Occipital lobe (tissue), 2 donors: Measurements from ENCODE around the gene RSL1D1. TPM values are rescaled to one million over a fixed set of nuclear protein-coding genes. Genes with fewer than 3 reads are reported as not detected.
A peak's percentile ranks its signal among the peaks of the same experiment; 100 is the strongest.

ENCODE experiments used
- DNase-seq: peaks from one replicate; lab custom pipeline; 2025; lab: John Stamatoyannopoulos, UW
- total RNA-seq: library from RNA; depleted of rRNA; stranded (reverse); fragments of >200 nt; gene quantifications from one replicate; pipeline ENCODE4 v1.2.3, GENCODE V29; 2014

The RSL1D1 gene
- 100 TPM for total RNA-seq

GRCh38 chr16:11851294-11852091 is at the start of gene RSL1D1:
Gene RSL1D1, minus strand, starts transcription at chr16:11851542. Its CDS starts 30 bp downstream, at chr16:11851512.
- DNase-seq = peak; percentile 87

- no peak for DNase-seq
These were observed 49.7 kb upstream of the RSL1D1 start for GRCh38 chr16:11901091-11901490.

GRCh38 chr16:11896486-11897176 is 45.3 kb upstream of the RSL1D1 start:
- no peak for DNase-seq

- no peak for DNase-seq
These were observed 42.2 kb upstream of the RSL1D1 start for GRCh38 chr16:11893571-11893970.

- no peak for DNase-seq
These were observed 41.4 kb upstream of the RSL1D1 start for GRCh38 chr16:11892761-11893160.

GRCh38 chr16:11890231-11890965 is 39.1 kb upstream of the RSL1D1 start:
- DNase-seq = no peak

GRCh38 chr16:11886881-11887280 is 35.5 kb upstream of the RSL1D1 start:
- no peak for DNase-seq

GRCh38 chr16:11884035-11884434 is 32.7 kb upstream of the RSL1D1 start:
- no peak for DNase-seq

GRCh38 chr16:11880007-11880406 is 28.7 kb upstream of the RSL1D1 start:
- no peak for DNase-seq

- no peak for DNase-seq
These were observed 26.0 kb upstream of the RSL1D1 start for GRCh38 chr16:11877374-11877773.

GRCh38 chr16:11876306-11876705 is 25.0 kb upstream of the RSL1D1 start:
- no peak for DNase-seq

- no peak for DNase-seq
These were observed 24.4 kb upstream of the RSL1D1 start for GRCh38 chr16:11875721-11876120.

- no peak for DNase-seq
These were observed 19.9 kb upstream of the RSL1D1 start for GRCh38 chr16:11871193-11871592.

GRCh38 chr16:11870399-11870798 is 19.1 kb upstream of the RSL1D1 start:
- no peak for DNase-seq

GRCh38 chr16:11869353-11870228 is 18.2 kb upstream of the RSL1D1 start:
- no peak for DNase-seq

- DNase-seq = no peak
These were observed 17.2 kb upstream of the RSL1D1 start for GRCh38 chr16:11868412-11868980.

GRCh38 chr16:11862489-11862888 is 11.1 kb upstream of the RSL1D1 start:
- no peak for DNase-seq

- no peak for DNase-seq
These were observed 5.8 kb upstream of the RSL1D1 start for GRCh38 chr16:11857161-11857560.

GRCh38 chr16:11852092-11852809 is 909 bp upstream of the RSL1D1 start:
- DNase-seq = no peak

- DNase-seq = no peak
These were observed 2.5 kb downstream of the RSL1D1 start for GRCh38 chr16:11848842-11849241.
